GM23338 (cell line): ENCODE measurements around the gene SLC35D1.

Source experiments
- CREB1 ChIP-seq: fragments of 250-450 bp; sonication (Bioruptor Pico); IDR thresholded peaks from 2 replicates; pipeline ENCODE4 v1.5.0; 2020; ENCODE audit warnings: low read depth, mild to moderate bottlenecking, moderate library complexity
- EZH2 ChIP-seq: fragments of 200-600 bp; sonication (generic); IDR thresholded peaks from one replicate; pipeline ENCODE4 v1.8.0; 2017; ENCODE audit warnings: antibody characterized with exemption, mild to moderate bottlenecking, low read depth; ENCODE audit not compliant: unreplicated experiment
- EZH2phosphoT487 ChIP-seq: fragments of 200-600 bp; sonication (generic); IDR thresholded peaks from one replicate; pipeline ENCODE4 v1.8.1; 2018; ENCODE audit warnings: antibody characterized with exemption; ENCODE audit not compliant: unreplicated experiment
- JUNB ChIP-seq: IDR thresholded peaks from one replicate; pipeline ENCODE4 v1.6.1; 2016; ENCODE audit warnings: antibody characterized with exemption; ENCODE audit not compliant: unreplicated experiment
- POLR2AphosphoS5 ChIP-seq: IDR thresholded peaks from 2 replicates; pipeline ENCODE4 v1.6.1; 2016; ENCODE audit warnings: antibody characterized with exemption, low read depth
- REST ChIP-seq: IDR thresholded peaks from one replicate; pipeline ENCODE4 v1.6.1; 2018; ENCODE audit warnings: antibody characterized with exemption; ENCODE audit not compliant: unreplicated experiment
- TF ChIP-seq, protein P1 (sequence below), 2 experiments: fragments of 200-600 bp in 1 of 2; sonication (generic) in 1 of 2; conservative IDR thresholded peaks; 2 replicates each; pipeline versions ENCODE4 v1.5.1 to v1.6.1; 2016 to 2017; ENCODE audit warnings: antibody characterized with exemption in 2 of 2, low read depth in 2 of 2, mild to moderate bottlenecking in 2 of 2, moderate library complexity in 1 of 2
- TF ChIP-seq, protein P2 (sequence below): IDR thresholded peaks from 2 replicates; pipeline ENCODE4 v1.6.1; 2016; ENCODE audit warnings: antibody characterized with exemption

GRCh38 chr1:67077593-67077992, 23.6 kb upstream of the SLC35D1 start:
- TF ChIP-seq, protein P1, sequence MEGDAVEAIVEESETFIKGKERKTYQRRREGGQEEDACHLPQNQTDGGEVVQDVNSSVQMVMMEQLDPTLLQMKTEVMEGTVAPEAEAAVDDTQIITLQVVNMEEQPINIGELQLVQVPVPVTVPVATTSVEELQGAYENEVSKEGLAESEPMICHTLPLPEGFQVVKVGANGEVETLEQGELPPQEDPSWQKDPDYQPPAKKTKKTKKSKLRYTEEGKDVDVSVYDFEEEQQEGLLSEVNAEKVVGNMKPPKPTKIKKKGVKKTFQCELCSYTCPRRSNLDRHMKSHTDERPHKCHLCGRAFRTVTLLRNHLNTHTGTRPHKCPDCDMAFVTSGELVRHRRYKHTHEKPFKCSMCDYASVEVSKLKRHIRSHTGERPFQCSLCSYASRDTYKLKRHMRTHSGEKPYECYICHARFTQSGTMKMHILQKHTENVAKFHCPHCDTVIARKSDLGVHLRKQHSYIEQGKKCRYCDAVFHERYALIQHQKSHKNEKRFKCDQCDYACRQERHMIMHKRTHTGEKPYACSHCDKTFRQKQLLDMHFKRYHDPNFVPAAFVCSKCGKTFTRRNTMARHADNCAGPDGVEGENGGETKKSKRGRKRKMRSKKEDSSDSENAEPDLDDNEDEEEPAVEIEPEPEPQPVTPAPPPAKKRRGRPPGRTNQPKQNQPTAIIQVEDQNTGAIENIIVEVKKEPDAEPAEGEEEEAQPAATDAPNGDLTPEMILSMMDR (conservative IDR thresholded peaks at IDR 0.05; ENCODE audit: low read depth in 2 of 2) = no peak
- TF ChIP-seq EZH2phosphoT487 = no peak
- TF ChIP-seq POLR2AphosphoS5 = no peak
- no peak for TF ChIP-seq REST
- TF ChIP-seq EZH2 = no peak
- no peak for TF ChIP-seq JUNB
- no peak for TF ChIP-seq CREB1 (CRISPR knock-in tag)
- TF ChIP-seq, protein P2, sequence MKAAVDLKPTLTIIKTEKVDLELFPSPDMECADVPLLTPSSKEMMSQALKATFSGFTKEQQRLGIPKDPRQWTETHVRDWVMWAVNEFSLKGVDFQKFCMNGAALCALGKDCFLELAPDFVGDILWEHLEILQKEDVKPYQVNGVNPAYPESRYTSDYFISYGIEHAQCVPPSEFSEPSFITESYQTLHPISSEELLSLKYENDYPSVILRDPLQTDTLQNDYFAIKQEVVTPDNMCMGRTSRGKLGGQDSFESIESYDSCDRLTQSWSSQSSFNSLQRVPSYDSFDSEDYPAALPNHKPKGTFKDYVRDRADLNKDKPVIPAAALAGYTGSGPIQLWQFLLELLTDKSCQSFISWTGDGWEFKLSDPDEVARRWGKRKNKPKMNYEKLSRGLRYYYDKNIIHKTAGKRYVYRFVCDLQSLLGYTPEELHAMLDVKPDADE = no peak
